Suprapubic skin (tissue), 3 donors: Measurements from ENCODE around the gene FBXL22.

ENCODE experiments used
- CTCF ChIP-seq, 2 donors: fragments of 200-600 bp in 1 of 2; fragments of 450-650 bp in 1 of 2; sonication (generic) in 1 of 2; IDR thresholded peaks; one replicate each; pipeline ENCODE4 v1.5.1; 2016 to 2019; ENCODE audit warnings: antibody characterized with exemption in 2 of 2, mild to moderate bottlenecking in 1 of 2, moderate library complexity in 1 of 2
- EP300 ChIP-seq: sonication (generic); formaldehyde crosslinking; IDR thresholded peaks from one replicate; pipeline ENCODE4 v1.6.1; 2017; ENCODE audit warnings: antibody characterized with exemption

GRCh38 chr15:63556736-63557135 lies 40.5 kb upstream of the FBXL22 start:
- TF ChIP-seq CTCF (IDR thresholded peaks at IDR 0.05) = no peak
- TF ChIP-seq EP300 = no peak
